ENCODE results near the gene KCTD16.

Gene KCTD16

GRCh38 chr5:144448457-144448856 is 277.8 kb downstream of the KCTD16 start:
- H2AK5ac ChIP-seq (ENCODE audit: low read length): no peak overlapping the region
- H3K4me1 ChIP-seq (ENCODE audit: control insufficient read depth, low read depth, low read length): no peaks in the 10 kb centered on the region
- WGBS (ENCODE audit: extremely low coverage, insufficient coverage, low lambda C conversion rate): no CpG with 5 or more reads among the region's 2 CpGs

GRCh38 chr5:144451187-144451973 is 280.7 kb downstream of the KCTD16 start:
- Histone ChIP-seq H3K79me2 (ENCODE audit: control insufficient read depth, insufficient read depth, low read length) (no peaks in the 10 kb centered on the region), H2BK120ac (ENCODE audit: low read depth, low read length) (no peak overlapping the region), H3K36me3 (ENCODE audit: control insufficient read depth, insufficient read depth, low read length) (no peaks in the 10 kb centered on the region), H3K4me1 (ENCODE audit: control insufficient read depth, low read depth, low read length) (no peaks in the 10 kb centered on the region), H3K18ac (ENCODE audit: low read length) (no peak overlapping the region), H3K4me3 (ENCODE audit: low read length) (no peak overlapping the region), H2AK5ac (ENCODE audit: low read length) (no peak overlapping the region), H3K9ac (ENCODE audit: low read length) (no peak overlapping the region), H3K56ac (ENCODE audit: low read length) (no peak overlapping the region), H3K23ac (ENCODE audit: low read length) (no peak overlapping the region), H4K8ac (ENCODE audit: low read depth, low read length) (no peak overlapping the region), H2BK5ac (ENCODE audit: low read length) (no peak overlapping the region), H3K27me3 (ENCODE audit: insufficient read depth, low read length, poor library complexity) (no peaks in the 10 kb centered on the region), H2BK15ac (replicated peaks; ENCODE audit: low read depth) (no peak overlapping the region), H3K27ac (ENCODE audit: low read depth, low read length) (no peak overlapping the region), H3K4me2 (ENCODE audit: low read length) (no peak overlapping the region), H4K5ac (ENCODE audit: low read length) (no peak overlapping the region), H3K4ac (ENCODE audit: low read depth, low read length) (no peak overlapping the region), H3K79me1 (ENCODE audit: low read length) (no peaks in the 10 kb centered on the region)
- peak; percentile 50 for DNase-seq
- no CpG with 5 or more reads among the region's 2 CpGs for WGBS (ENCODE audit: extremely low coverage, insufficient coverage, low lambda C conversion rate)

More at GRCh38 chr5:144448457-144448856, 277.8 kb downstream of the KCTD16 start:
- H2BK15ac ChIP-seq (replicated peaks; ENCODE audit: low read depth): no peak overlapping the region
- no peaks in the 10 kb centered on the region for H3K27me3 ChIP-seq (ENCODE audit: insufficient read depth, low read length, poor library complexity)
- H4K8ac ChIP-seq (ENCODE audit: low read depth, low read length): no peak overlapping the region
- no peaks in the 10 kb centered on the region for H3K79me2 ChIP-seq (ENCODE audit: control insufficient read depth, insufficient read depth, low read length)
- H3K27ac ChIP-seq (ENCODE audit: low read depth, low read length): no peak overlapping the region
- no peak overlapping the region for H3K23ac ChIP-seq (ENCODE audit: low read length)
- no peak overlapping the region for H3K4me3 ChIP-seq (ENCODE audit: low read length)
- H3K79me1 ChIP-seq (ENCODE audit: low read length): no peaks in the 10 kb centered on the region
- H3K18ac ChIP-seq (ENCODE audit: low read length): no peak overlapping the region
- H3K4me2 ChIP-seq (ENCODE audit: low read length): no peak overlapping the region
- H4K5ac ChIP-seq (ENCODE audit: low read length): no peak overlapping the region
- H3K9ac ChIP-seq (ENCODE audit: low read length): no peak overlapping the region
- no peak overlapping the region for H2BK120ac ChIP-seq (ENCODE audit: low read depth, low read length)
- H3K36me3 ChIP-seq (ENCODE audit: control insufficient read depth, insufficient read depth, low read length): no peaks in the 10 kb centered on the region
- H3K4ac ChIP-seq (ENCODE audit: low read depth, low read length): no peak overlapping the region
- DNase-seq: no peak
- H3K56ac ChIP-seq (ENCODE audit: low read length): no peak overlapping the region
- H2BK5ac ChIP-seq (ENCODE audit: low read length): no peak overlapping the region

DNA sequence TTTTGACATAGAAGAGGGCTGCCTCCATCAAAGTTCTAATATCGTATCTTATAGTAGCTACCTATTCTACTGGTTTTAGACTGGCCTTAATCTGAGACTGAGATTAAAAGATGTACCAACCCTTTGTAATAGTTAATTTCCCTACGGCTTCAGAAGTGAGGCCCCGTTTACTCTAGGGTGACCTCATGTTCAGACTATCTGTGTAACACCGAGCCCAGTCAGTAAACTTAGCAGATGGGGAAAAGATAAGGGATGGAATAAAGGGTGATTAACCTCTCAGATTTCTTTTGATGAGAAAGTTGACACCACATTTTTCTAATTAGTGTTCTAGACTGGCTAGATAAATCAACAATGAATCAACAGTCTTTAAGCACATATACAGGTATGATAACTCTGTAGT is 283.1 kb downstream of the KCTD16 start:
- H3K4ac ChIP-seq (ENCODE audit: low read depth, low read length): no peak overlapping the region
- DNase-seq: peak; percentile 72
- H2BK15ac ChIP-seq (replicated peaks; ENCODE audit: low read depth): no peak overlapping the region
- H3K9ac ChIP-seq (ENCODE audit: low read length): no peak overlapping the region
- no peak overlapping the region for H3K4me3 ChIP-seq (ENCODE audit: low read length)
- no peak overlapping the region for H2BK5ac ChIP-seq (ENCODE audit: low read length)
- H4K8ac ChIP-seq (ENCODE audit: low read depth, low read length): no peak overlapping the region
- no peak overlapping the region for H3K27ac ChIP-seq (ENCODE audit: low read depth, low read length)
- H3K18ac ChIP-seq (ENCODE audit: low read length): no peak overlapping the region
- no peak overlapping the region for H3K23ac ChIP-seq (ENCODE audit: low read length)
- no peaks in the 10 kb centered on the region for H3K36me3 ChIP-seq (ENCODE audit: control insufficient read depth, insufficient read depth, low read length)
- H3K4me2 ChIP-seq (ENCODE audit: low read length): no peak overlapping the region
- H3K79me1 ChIP-seq (ENCODE audit: low read length): no peaks in the 10 kb centered on the region
- H3K79me2 ChIP-seq (ENCODE audit: control insufficient read depth, insufficient read depth, low read length): no peaks in the 10 kb centered on the region
- H3K56ac ChIP-seq (ENCODE audit: low read length): no peak overlapping the region
- WGBS (ENCODE audit: extremely low coverage, insufficient coverage, low lambda C conversion rate): no CpG with 5 or more reads among the region's 4 CpGs
- H3K4me1 ChIP-seq (ENCODE audit: control insufficient read depth, low read depth, low read length): no peaks in the 10 kb centered on the region
- H3K27me3 ChIP-seq (ENCODE audit: insufficient read depth, low read length, poor library complexity): no peaks in the 10 kb centered on the region
- no peak overlapping the region for H2BK120ac ChIP-seq (ENCODE audit: low read depth, low read length)
- H4K5ac ChIP-seq (ENCODE audit: low read length): no peak overlapping the region
- H2AK5ac ChIP-seq (ENCODE audit: low read length): no peak overlapping the region

GRCh38 chr5:144457160-144457559 is 286.5 kb downstream of the KCTD16 start:
- H2BK15ac ChIP-seq (replicated peaks; ENCODE audit: low read depth): no peak overlapping the region
- no peak overlapping the region for H3K4me2 ChIP-seq (ENCODE audit: low read length)
- H3K23ac ChIP-seq (ENCODE audit: low read length): no peak overlapping the region
- H3K27me3 ChIP-seq (ENCODE audit: insufficient read depth, low read length, poor library complexity): no peaks in the 10 kb centered on the region
- no peak overlapping the region for H3K18ac ChIP-seq (ENCODE audit: low read length)
- no peak overlapping the region for H4K5ac ChIP-seq (ENCODE audit: low read length)
- no CpG with 5 or more reads among the region's 3 CpGs for WGBS (ENCODE audit: extremely low coverage, insufficient coverage, low lambda C conversion rate)
- H3K79me1 ChIP-seq (ENCODE audit: low read length): no peaks in the 10 kb centered on the region
- no peak overlapping the region for H2AK5ac ChIP-seq (ENCODE audit: low read length)
- H3K4me3 ChIP-seq (ENCODE audit: low read length): no peak overlapping the region
- peak; percentile 27 for DNase-seq
- H2BK5ac ChIP-seq (ENCODE audit: low read length): no peak overlapping the region
- no peaks in the 10 kb centered on the region for H3K79me2 ChIP-seq (ENCODE audit: control insufficient read depth, insufficient read depth, low read length)
- no peak overlapping the region for H3K9ac ChIP-seq (ENCODE audit: low read length)
- H4K8ac ChIP-seq (ENCODE audit: low read depth, low read length): no peak overlapping the region
- H3K36me3 ChIP-seq (ENCODE audit: control insufficient read depth, insufficient read depth, low read length): no peaks in the 10 kb centered on the region
- H2BK120ac ChIP-seq (ENCODE audit: low read depth, low read length): no peak overlapping the region
- H3K4me1 ChIP-seq (ENCODE audit: control insufficient read depth, low read depth, low read length): no peaks in the 10 kb centered on the region
- H3K27ac ChIP-seq (ENCODE audit: low read depth, low read length): no peak overlapping the region
- H3K4ac ChIP-seq (ENCODE audit: low read depth, low read length): no peak overlapping the region
- no peak overlapping the region for H3K56ac ChIP-seq (ENCODE audit: low read length)

- H3K4me1 ChIP-seq (ENCODE audit: control insufficient read depth, low read depth, low read length): no peaks in the 10 kb centered on the region
- no peak overlapping the region for H2BK15ac ChIP-seq (replicated peaks; ENCODE audit: low read depth)
- no peaks in the 10 kb centered on the region for H3K79me2 ChIP-seq (ENCODE audit: control insufficient read depth, insufficient read depth, low read length)
- no peak overlapping the region for H3K23ac ChIP-seq (ENCODE audit: low read length)
- H3K27ac ChIP-seq (ENCODE audit: low read depth, low read length): no peak overlapping the region
- no peak overlapping the region for H3K4me3 ChIP-seq (ENCODE audit: low read length)
- no peak overlapping the region for H3K9ac ChIP-seq (ENCODE audit: low read length)
- no CpG with 5 or more reads among the region's 4 CpGs for WGBS (ENCODE audit: extremely low coverage, insufficient coverage, low lambda C conversion rate)
- H2AK5ac ChIP-seq (ENCODE audit: low read length): no peak overlapping the region
- no peak overlapping the region for H3K18ac ChIP-seq (ENCODE audit: low read length)
- no peak overlapping the region for H2BK5ac ChIP-seq (ENCODE audit: low read length)
- no peak overlapping the region for H3K4me2 ChIP-seq (ENCODE audit: low read length)
- no peaks in the 10 kb centered on the region for H3K27me3 ChIP-seq (ENCODE audit: insufficient read depth, low read length, poor library complexity)
- no peak for DNase-seq
- no peak overlapping the region for H4K8ac ChIP-seq (ENCODE audit: low read depth, low read length)
- no peak overlapping the region for H3K4ac ChIP-seq (ENCODE audit: low read depth, low read length)
- no peak overlapping the region for H2BK120ac ChIP-seq (ENCODE audit: low read depth, low read length)
- no peaks in the 10 kb centered on the region for H3K36me3 ChIP-seq (ENCODE audit: control insufficient read depth, insufficient read depth, low read length)
- no peak overlapping the region for H3K56ac ChIP-seq (ENCODE audit: low read length)
- no peak overlapping the region for H4K5ac ChIP-seq (ENCODE audit: low read length)
- H3K79me1 ChIP-seq (ENCODE audit: low read length): no peaks in the 10 kb centered on the region
These were observed 287.5 kb downstream of the KCTD16 start for GRCh38 chr5:144458216-144458615.

GRCh38 chr5:144460600-144460999 is 289.9 kb downstream of the KCTD16 start:
- no peak overlapping the region for H3K18ac ChIP-seq (ENCODE audit: low read length)
- no peaks in the 10 kb centered on the region for H3K4me1 ChIP-seq (ENCODE audit: control insufficient read depth, low read depth, low read length)
- no peak overlapping the region for H2BK120ac ChIP-seq (ENCODE audit: low read depth, low read length)
- no CpG with 5 or more reads among the region's 1 CpG for WGBS (ENCODE audit: extremely low coverage, insufficient coverage, low lambda C conversion rate)
- H3K23ac ChIP-seq (ENCODE audit: low read length): no peak overlapping the region
- H3K79me2 ChIP-seq (ENCODE audit: control insufficient read depth, insufficient read depth, low read length): no peaks in the 10 kb centered on the region
- H3K27ac ChIP-seq (ENCODE audit: low read depth, low read length): no peak overlapping the region
- no peak overlapping the region for H2BK5ac ChIP-seq (ENCODE audit: low read length)
- H3K36me3 ChIP-seq (ENCODE audit: control insufficient read depth, insufficient read depth, low read length): no peaks in the 10 kb centered on the region
- H3K4me2 ChIP-seq (ENCODE audit: low read length): no peak overlapping the region
- DNase-seq: no peak
- H4K5ac ChIP-seq (ENCODE audit: low read length): no peak overlapping the region
- H3K9ac ChIP-seq (ENCODE audit: low read length): no peak overlapping the region
- H3K4ac ChIP-seq (ENCODE audit: low read depth, low read length): no peak overlapping the region
- no peaks in the 10 kb centered on the region for H3K79me1 ChIP-seq (ENCODE audit: low read length)
- no peak overlapping the region for H3K56ac ChIP-seq (ENCODE audit: low read length)
- H3K27me3 ChIP-seq (ENCODE audit: insufficient read depth, low read length, poor library complexity): no peaks in the 10 kb centered on the region
- H4K8ac ChIP-seq (ENCODE audit: low read depth, low read length): no peak overlapping the region
- no peak overlapping the region for H3K4me3 ChIP-seq (ENCODE audit: low read length)
- H2AK5ac ChIP-seq (ENCODE audit: low read length): no peak overlapping the region
- H2BK15ac ChIP-seq (replicated peaks; ENCODE audit: low read depth): no peak overlapping the region

Data from mesendoderm (in vitro differentiated cells).